ENCODE results near the gene ZMYM5. TPM values are rescaled to one million over a fixed set of nuclear protein-coding genes. Genes with fewer than 3 reads are reported as not detected.
A peak's percentile ranks its signal among the peaks of the same experiment; 100 is the strongest.
"Not testable (repeated sequence)": the region's sequence is repeated elsewhere in the genome, so short reads cannot be mapped to it uniquely, and the experiment has no call there.

The ZMYM5 gene
- total RNA-seq, 6 experiments from 2014 or later = 6.8 to 9.3 (median 8.6) TPM

- no peak; the same call in 1 of the 2 replicates for TF ChIP-seq CTCF (IDR thresholded peaks at IDR 0.05)
- peak overlapping the region; percentile 98 for H3K4me3 Mint-ChIP-seq
- peak; percentile 15 for DNase-seq
- H3K36me3 Mint-ChIP-seq (ENCODE audit: low read depth) = peaks cover 5% of the 10 kb centered on the region; the same call in 1 of the 2 replicates
- H3K4me1 Mint-ChIP-seq (ENCODE audit: low read depth) = peaks cover 7% of the 10 kb centered on the region; the same call in 1 of the 2 replicates
- no peaks in the 10 kb centered on the region for H3K9me3 Mint-ChIP-seq
- H3K27ac Mint-ChIP-seq = peak overlapping the region; percentile 98
- H3K27me3 Mint-ChIP-seq (ENCODE audit: insufficient read depth) = peaks cover 4% of the 10 kb centered on the region
Measured at GRCh38 chr13:19782049-19782726, 81.3 kb downstream of the ZMYM5 start.

DNA sequence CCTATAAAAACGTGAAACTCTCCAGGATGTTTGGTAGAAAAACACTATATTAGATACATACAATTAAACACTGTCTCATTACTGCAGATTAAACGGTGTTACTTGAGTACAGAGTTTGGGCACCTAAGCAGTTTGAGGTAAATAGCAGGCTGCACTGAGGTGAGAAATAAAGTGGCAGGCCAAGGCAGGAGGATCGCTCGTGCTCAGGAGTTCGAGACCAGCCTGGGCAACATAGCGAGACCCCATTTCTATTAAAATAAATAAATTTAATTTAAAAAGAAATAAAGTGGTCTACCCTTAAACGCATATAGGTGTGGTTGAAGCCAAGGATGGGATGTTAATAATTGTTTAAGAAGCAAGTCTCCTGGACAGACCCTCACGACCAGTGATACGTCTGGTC lies 81.9 kb downstream of the ZMYM5 start:
- no peaks in the 10 kb centered on the region for H3K9me3 Mint-ChIP-seq
- peak overlapping the region; percentile 98 for H3K4me3 Mint-ChIP-seq
- no peak for DNase-seq
- H3K27me3 Mint-ChIP-seq (ENCODE audit: insufficient read depth) = peaks cover 4% of the 10 kb centered on the region
- H3K27ac Mint-ChIP-seq = peak overlapping the region; percentile 98
- peaks cover 5% of the 10 kb centered on the region; the same call in 1 of the 2 replicates for H3K36me3 Mint-ChIP-seq (ENCODE audit: low read depth)
- peaks cover 7% of the 10 kb centered on the region; the same call in 1 of the 2 replicates for H3K4me1 Mint-ChIP-seq (ENCODE audit: low read depth)
- no peak for TF ChIP-seq CTCF (IDR thresholded peaks at IDR 0.05)

GRCh38 chr13:19780753-19781418 lies 82.6 kb downstream of the ZMYM5 start:
- not testable (repeated sequence) for H3K9me3 Mint-ChIP-seq; DNase-seq; H3K27me3 Mint-ChIP-seq (ENCODE audit: insufficient read depth); H3K27ac Mint-ChIP-seq; H3K4me1 Mint-ChIP-seq (ENCODE audit: low read depth); H3K36me3 Mint-ChIP-seq (ENCODE audit: low read depth)
- H3K4me3 Mint-ChIP-seq = peak overlapping the region; percentile 98

Other genes with a start within 250 kb of the ZMYM5 start
- gene MPHOSPH8, start 230.0 kb downstream of the ZMYM5 start, total RNA-seq (2021; fragmentation: NEBNext Ultra II Directional; extraction: Animal tissue kit (Norgen Biotek cat#: 25700)) = 10 to 100 TPM; 19.2 to 23.7 (median 20.7) TPM
- 10 to 100 TPM; 35.7 to 41.0 (median 40.0) TPM for gene PSPC1, start 80.7 kb downstream of the ZMYM5 start, total RNA-seq (2021; fragmentation: NEBNext Ultra II Directional; extraction: Animal tissue kit (Norgen Biotek cat#: 25700))
- gene ZMYM2, start 95.1 kb upstream of the ZMYM5 start, total RNA-seq (2021; fragmentation: NEBNext Ultra II Directional; extraction: Animal tissue kit (Norgen Biotek cat#: 25700)) = 10 to 100 TPM; 21.3 to 33.6 (median 28.8) TPM

Data from HFFc6 (cell line).